Measurements from ENCODE around the gene ARV1. TPM values are rescaled to one million over a fixed set of nuclear protein-coding genes. Genes with fewer than 3 reads are reported as not detected.

ARV1 gene
- total and polyA plus RNA-seq, 2 of the 13 experiments (the other 11 are each of a cell fraction or from before 2014, with no cell fraction given): 13.0 to 15.2 TPM

DNA sequence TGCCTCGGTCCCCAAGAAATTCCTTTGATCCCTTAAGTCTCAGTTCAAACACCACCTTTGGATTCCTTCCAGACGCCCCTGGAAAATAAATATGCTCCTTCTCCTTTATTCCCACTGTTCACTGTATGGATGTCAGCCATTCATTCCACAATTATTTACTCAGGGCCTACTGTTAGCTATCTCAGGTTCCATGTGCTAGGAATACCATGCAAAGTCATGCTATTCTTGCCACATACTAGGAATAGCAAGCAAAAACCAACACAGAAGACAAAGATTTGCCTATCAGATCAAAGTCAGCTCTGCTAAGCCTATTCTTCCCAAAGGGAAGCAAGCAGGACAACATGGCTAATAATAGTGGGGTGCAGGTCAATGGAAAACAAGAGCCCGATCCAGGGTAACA lies 30.0 kb upstream of the ARV1 start (continued):
- TF ChIP-seq, protein P1, sequence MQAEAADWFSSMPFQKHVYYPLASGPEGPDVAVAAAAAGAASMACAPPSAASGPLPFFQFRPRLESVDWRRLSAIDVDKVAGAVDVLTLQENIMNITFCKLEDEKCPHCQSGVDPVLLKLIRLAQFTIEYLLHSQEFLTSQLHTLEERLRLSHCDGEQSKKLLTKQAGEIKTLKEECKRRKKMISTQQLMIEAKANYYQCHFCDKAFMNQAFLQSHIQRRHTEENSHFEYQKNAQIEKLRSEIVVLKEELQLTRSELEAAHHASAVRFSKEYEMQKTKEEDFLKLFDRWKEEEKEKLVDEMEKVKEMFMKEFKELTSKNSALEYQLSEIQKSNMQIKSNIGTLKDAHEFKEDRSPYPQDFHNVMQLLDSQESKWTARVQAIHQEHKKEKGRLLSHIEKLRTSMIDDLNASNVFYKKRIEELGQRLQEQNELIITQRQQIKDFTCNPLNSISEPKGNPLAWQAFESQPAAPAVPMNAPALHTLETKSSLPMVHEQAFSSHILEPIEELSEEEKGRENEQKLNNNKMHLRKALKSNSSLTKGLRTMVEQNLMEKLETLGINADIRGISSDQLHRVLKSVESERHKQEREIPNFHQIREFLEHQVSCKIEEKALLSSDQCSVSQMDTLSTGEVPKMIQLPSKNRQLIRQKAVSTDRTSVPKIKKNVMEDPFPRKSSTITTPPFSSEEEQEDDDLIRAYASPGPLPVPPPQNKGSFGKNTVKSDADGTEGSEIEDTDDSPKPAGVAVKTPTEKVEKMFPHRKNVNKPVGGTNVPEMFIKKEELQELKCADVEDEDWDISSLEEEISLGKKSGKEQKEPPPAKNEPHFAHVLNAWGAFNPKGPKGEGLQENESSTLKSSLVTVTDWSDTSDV (CRISPR knock-in tag; IDR thresholded peaks at IDR 0.05): no peak
- TF ChIP-seq RAD51 (IDR thresholded peaks at IDR 0.05; ENCODE audit: borderline replicate concordance) (no peak), JARID2 (CRISPR knock-in tag; IDR thresholded peaks at IDR 0.05; ENCODE audit: insufficient replicate concordance) (no peak), ZNF563 (CRISPR knock-in tag; IDR thresholded peaks at IDR 0.05) (no peak), AKAP8 (CRISPR knock-in tag; IDR thresholded peaks at IDR 0.05) (no peak), EP300 (IDR thresholded peaks at IDR 0.05; ENCODE audit: low read depth in 2 of 2, low read length in 2 of 2) (peak in 1 of 2 experiments; percentile 50; a peak in 1 of 4 replicates), EP300 (CRISPR knock-in tag; IDR thresholded peaks at IDR 0.05; ENCODE audit: borderline replicate concordance) (no peak), ZNF644 (CRISPR knock-in tag; IDR thresholded peaks at IDR 0.05; ENCODE audit: low read depth) (peak; percentile 59; the same call in 1 of the 2 replicates), GATAD2A (CRISPR knock-in tag; IDR thresholded peaks at IDR 0.05) (0 out of 2 replicates have a peak, but pooled peaks have one; percentile 16), ZKSCAN1 (IDR thresholded peaks at IDR 0.05; ENCODE audit: low read length) (no peak), CHD2 (IDR thresholded peaks at IDR 0.05; ENCODE audit: low read depth, low read length) (no peak), BRCA1 (CRISPR knock-in tag; IDR thresholded peaks at IDR 0.05) (no peak), FOXP1 (IDR thresholded peaks at IDR 0.05) (no peak), FOXP1 (CRISPR knock-in tag; IDR thresholded peaks at IDR 0.05) (no peak), ZNF816 (CRISPR knock-in tag; IDR thresholded peaks at IDR 0.05; ENCODE audit: borderline replicate concordance) (no peak), ARNT (IDR thresholded peaks at IDR 0.05) (no peak), ZNF724P (CRISPR knock-in tag; IDR thresholded peaks at IDR 0.05; ENCODE audit: borderline replicate concordance) (no peak), PAX8 (CRISPR knock-in tag; IDR thresholded peaks at IDR 0.05; ENCODE audit: borderline replicate concordance) (no peak), ZNF7 (CRISPR knock-in tag; IDR thresholded peaks at IDR 0.05) (no peak), ZFY (CRISPR knock-in tag; IDR thresholded peaks at IDR 0.05) (no peak; the same call in 1 of the 2 replicates), CEBPB (IDR thresholded peaks at IDR 0.05; ENCODE audit: borderline replicate concordance, low read depth, low read length) (peak; percentile 71; the same call in 1 of the 2 replicates), SIX4 (CRISPR knock-in tag; IDR thresholded peaks at IDR 0.05) (no peak), ZMYM3 (CRISPR knock-in tag; IDR thresholded peaks at IDR 0.05) (no peak), HNRNPLL (IDR thresholded peaks at IDR 0.05; ENCODE audit: low read depth, low read length, poor library complexity, severe bottlenecking) (no peak)
- TF ChIP-seq, protein P2, sequence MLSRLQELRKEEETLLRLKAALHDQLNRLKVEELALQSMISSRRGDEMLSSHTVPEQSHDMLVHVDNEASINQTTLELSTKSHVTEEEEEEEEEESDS (CRISPR knock-in tag; IDR thresholded peaks at IDR 0.05; ENCODE audit: borderline replicate concordance): no peak
- TF ChIP-seq, protein P3, sequence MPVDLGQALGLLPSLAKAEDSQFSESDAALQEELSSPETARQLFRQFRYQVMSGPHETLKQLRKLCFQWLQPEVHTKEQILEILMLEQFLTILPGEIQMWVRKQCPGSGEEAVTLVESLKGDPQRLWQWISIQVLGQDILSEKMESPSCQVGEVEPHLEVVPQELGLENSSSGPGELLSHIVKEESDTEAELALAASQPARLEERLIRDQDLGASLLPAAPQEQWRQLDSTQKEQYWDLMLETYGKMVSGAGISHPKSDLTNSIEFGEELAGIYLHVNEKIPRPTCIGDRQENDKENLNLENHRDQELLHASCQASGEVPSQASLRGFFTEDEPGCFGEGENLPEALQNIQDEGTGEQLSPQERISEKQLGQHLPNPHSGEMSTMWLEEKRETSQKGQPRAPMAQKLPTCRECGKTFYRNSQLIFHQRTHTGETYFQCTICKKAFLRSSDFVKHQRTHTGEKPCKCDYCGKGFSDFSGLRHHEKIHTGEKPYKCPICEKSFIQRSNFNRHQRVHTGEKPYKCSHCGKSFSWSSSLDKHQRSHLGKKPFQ (CRISPR knock-in tag; IDR thresholded peaks at IDR 0.05; ENCODE audit: insufficient replicate concordance): no peak
- TF ChIP-seq, protein P4, sequence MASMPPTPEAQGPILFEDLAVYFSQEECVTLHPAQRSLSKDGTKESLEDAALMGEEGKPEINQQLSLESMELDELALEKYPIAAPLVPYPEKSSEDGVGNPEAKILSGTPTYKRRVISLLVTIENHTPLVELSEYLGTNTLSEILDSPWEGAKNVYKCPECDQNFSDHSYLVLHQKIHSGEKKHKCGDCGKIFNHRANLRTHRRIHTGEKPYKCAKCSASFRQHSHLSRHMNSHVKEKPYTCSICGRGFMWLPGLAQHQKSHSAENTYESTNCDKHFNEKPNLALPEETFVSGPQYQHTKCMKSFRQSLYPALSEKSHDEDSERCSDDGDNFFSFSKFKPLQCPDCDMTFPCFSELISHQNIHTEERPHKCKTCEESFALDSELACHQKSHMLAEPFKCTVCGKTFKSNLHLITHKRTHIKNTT (CRISPR knock-in tag; IDR thresholded peaks at IDR 0.05): no peak
- TF ChIP-seq, protein P5, sequence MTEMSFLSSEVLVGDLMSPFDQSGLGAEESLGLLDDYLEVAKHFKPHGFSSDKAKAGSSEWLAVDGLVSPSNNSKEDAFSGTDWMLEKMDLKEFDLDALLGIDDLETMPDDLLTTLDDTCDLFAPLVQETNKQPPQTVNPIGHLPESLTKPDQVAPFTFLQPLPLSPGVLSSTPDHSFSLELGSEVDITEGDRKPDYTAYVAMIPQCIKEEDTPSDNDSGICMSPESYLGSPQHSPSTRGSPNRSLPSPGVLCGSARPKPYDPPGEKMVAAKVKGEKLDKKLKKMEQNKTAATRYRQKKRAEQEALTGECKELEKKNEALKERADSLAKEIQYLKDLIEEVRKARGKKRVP (CRISPR knock-in tag; IDR thresholded peaks at IDR 0.05): peak in 1 of 2 experiments; percentile 71; a peak in 2 of 4 replicates

Measured in HepG2 (cell line).